PFSK-1 (cell line): ENCODE data around the gene LRMDA.

Source experiments
- FOXP2 ChIP-seq: optimal IDR thresholded peaks from 2 replicates; pipeline ENCODE3; 2011; ENCODE audit warnings: borderline replicate concordance, control low read depth, inconsistent platforms; ENCODE audit not compliant: insufficient read depth; ENCODE audit errors: extremely low read length, extremely low read depth
- POLR2AphosphoS5 ChIP-seq: IDR thresholded peaks from 2 replicates; pipeline ENCODE4 v1.6.1; 2012; ENCODE audit warnings: low read depth, mild to moderate bottlenecking, control low read depth, low read length, moderate library complexity
- REST ChIP-seq, 2 experiments: IDR thresholded peaks; 2 replicates each; pipeline versions ENCODE4 v1.6.1 to v1.8.0; 2011 to 2012; ENCODE audit warnings: low read depth in 2 of 2, low read length in 2 of 2, control low read depth in 1 of 2, inconsistent platforms in 1 of 2, mild to moderate bottlenecking in 1 of 2, moderate library complexity in 1 of 2; ENCODE audit not compliant: insufficient read depth in 1 of 2
- SIN3A ChIP-seq: IDR thresholded peaks from 2 replicates; pipeline ENCODE4 v1.6.1; 2012; ENCODE audit warnings: mild to moderate bottlenecking, low read length, moderate library complexity, borderline replicate concordance; ENCODE audit not compliant: insufficient read depth
- TAF1 ChIP-seq: IDR thresholded peaks from 2 replicates; pipeline ENCODE4 v1.6.1; 2012; ENCODE audit warnings: low read length, control low read depth, borderline replicate concordance; ENCODE audit not compliant: insufficient read depth

- no peak for TF ChIP-seq SIN3A
- TF ChIP-seq REST (IDR thresholded peaks at IDR 0.05; ENCODE audit: insufficient read depth in 1 of 2, low read depth in 2 of 2, low read length in 2 of 2), result no peak
- TF ChIP-seq TAF1, result no peak
- TF ChIP-seq POLR2AphosphoS5, result no peak
- TF ChIP-seq FOXP2, result no peak
Measured at GRCh38 chr10:75624638-75625037, 193.2 kb downstream of the LRMDA start.
